CD1c-positive myeloid dendritic cell (primary cell): ENCODE results near the gene GFY.
"Not testable (repeated sequence)": the region's sequence is repeated elsewhere in the genome, so short reads cannot be mapped to it uniquely, and the experiment has no call there.

Experiments
- DNase-seq: peaks from one replicate; pipeline ENCODE4 v3.0.0-alpha.2; 2016; ENCODE audit errors: extremely low spot score

Gene GFY

DNA sequence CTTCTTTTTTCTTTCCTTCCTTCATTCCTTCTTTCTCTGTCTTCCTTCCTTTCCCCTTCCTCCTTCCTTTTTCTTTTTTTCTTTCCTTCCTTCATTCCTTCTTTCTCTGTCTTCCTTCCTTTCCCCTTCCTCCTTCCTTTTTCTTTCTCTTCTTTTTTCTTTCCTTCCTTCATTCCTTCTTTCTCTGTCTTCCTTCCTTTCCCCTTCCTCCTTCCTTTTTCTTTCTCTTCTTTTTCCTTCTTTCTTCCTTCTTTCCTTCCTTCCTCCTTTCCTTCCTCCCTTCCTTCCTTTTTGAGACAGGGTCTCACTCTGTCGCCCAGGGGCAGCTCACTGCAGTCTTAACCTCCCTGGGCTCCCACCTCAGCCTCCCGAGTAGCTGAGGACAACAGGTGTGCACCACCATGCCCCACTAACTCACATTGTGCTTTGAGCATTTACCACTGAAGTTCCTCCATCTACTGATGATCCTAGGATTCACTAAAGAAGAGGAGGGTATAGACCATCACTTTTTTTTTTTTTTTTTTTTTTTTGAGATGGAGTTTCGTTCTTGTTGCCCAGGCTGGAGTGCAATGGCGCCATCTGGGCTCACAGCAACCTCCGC lies 19.0 kb downstream of the GFY start:
- DNase-seq, result not testable (repeated sequence)

DNA sequence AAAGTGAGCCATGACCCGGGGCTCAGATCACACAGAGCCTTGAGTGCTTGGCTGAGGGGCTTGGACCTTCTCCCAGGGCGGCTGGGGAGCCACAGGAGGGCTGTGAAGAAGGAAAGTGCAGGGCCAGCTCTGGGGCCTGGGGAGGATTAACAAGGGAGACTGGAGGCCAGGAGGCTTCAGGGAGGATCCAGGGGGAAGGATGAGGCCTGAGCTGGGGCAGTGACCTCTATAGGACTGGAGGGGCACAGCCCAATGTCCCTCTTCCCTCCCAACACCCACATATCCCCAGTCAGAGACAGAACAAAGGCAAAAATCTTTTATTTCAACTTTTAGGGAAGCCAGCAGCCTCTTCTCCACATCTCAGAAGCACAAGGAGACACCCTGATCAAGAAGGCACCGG lies 20.8 kb downstream of the GFY start:
- DNase-seq, result no peak

DNA sequence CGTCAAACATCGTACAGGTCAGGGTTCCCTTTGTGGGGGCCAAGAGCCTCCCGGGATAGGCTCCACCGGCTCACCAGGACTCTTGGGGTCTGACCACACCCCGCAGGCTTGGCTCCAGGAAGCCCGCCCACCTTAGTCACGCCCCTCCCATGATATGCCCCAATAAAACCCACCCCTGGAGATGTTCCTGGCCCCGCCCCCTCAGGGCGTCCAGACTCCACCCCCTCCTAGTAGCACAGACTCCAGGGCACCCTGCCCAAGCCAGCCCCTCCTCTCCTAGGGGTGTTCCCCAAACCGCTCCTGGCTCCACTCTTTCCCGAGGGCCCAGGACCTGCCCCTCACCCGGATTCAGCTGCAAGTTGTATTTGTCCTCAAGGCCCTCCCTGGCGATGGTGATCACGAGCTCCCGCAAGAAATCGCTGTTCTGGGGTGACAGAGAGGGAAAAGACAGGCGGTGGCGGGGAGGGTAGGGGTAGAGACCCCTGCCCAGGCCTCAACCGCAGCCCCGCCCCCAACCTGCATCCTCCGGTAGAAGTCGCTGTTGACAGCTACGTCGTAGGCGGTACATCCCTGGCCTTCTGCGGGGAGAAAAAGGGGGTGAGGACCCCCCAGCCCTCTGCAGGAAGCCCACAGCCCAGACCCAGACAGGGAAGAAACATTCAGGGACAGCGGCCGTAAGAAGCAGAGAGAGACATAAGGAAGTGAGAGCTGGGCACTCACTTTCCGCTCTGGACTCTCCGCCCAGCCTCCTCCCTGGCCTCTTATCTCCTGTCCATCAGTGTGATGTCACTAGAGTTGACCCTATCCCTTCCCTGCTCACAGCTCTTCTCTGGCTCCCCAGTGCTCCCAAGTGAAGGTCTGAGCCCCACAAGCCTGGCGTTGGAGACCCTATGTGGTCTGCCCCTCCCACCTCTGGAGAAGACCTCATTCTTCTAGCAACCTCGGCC lies 22.6 kb downstream of the GFY start:
- no peak for DNase-seq

DNA sequence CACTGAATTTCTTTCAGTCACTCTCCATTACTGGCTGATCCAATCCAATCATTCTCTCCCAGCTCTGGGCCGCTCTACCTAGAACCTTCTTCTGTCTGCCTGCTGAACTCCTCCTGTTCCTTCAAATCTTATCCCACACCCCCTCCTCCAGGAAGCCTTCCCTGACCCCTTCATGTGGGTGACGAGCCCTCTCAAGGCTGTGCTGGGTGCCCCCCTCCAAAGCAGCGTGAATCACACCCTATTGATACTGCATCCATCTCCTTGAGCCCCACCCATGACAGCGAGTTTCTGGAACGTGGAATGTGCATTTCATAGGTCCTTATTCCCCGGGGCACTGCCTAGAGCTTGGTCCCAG lies 23.2 kb downstream of the GFY start:
- DNase-seq, result no peak

DNA sequence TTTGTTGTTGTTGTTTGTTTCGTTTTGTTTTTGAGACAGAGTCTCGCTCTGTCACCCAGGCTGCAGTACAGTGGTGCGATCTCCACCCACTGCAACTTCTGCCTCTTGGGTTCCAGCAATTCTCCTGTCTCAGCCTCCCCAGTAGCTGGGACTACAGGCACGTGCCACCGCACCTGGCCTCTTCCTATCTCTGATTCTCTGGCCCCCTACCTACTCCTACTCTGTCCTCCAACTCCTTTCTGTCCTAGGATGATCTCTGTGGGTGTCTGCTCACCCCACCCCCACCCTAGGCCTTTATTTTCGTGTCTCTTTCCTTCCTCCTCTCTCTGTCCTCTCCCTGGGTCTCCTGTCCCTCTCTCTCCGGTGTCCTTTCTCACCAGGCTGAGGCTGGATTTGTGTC lies 25.2 kb downstream of the GFY start:
- no peak for DNase-seq

DNA sequence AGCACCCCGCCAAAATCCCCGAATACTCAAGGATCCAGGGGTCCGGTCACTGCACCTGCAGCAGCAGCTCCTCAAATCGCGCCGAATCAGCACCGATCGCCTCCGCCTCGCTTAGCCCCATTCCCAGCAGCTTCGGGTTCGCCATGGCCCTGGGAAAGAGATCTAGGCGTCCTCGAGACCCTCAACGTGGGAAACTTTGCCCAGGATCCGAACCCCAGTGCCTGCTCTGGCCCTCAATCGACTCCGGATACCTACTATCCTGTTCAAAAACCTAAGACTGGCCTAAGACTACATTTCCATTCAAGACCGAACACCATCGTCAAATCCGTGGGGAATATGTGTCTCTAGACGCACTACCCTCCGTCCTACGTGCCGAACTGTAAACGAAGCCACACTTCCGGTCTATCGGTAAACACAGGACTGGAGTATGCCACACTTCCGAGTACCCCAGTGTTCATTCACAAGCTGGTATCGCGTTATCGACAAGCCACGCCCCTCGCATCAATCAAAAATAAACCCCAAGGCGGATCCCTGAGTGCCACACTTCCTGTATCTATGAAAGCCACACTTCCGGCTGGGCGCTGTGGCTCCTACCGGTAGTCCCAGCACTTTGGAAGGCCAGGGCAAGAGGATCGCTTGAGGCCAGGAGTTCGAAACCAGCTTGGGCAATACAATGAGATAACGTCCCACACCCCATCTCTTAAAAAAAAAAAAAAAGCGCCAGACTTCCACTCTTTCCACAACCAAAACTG lies 26.4 kb downstream of the GFY start, which contains the start of gene PIH1D1:
PIH1D1 (minus strand) TSS at position 385 of the 752 bp plus-strand sequence; CDS start at position 145, 240 bp downstream.
- peak; percentile 99 for DNase-seq

DNA sequence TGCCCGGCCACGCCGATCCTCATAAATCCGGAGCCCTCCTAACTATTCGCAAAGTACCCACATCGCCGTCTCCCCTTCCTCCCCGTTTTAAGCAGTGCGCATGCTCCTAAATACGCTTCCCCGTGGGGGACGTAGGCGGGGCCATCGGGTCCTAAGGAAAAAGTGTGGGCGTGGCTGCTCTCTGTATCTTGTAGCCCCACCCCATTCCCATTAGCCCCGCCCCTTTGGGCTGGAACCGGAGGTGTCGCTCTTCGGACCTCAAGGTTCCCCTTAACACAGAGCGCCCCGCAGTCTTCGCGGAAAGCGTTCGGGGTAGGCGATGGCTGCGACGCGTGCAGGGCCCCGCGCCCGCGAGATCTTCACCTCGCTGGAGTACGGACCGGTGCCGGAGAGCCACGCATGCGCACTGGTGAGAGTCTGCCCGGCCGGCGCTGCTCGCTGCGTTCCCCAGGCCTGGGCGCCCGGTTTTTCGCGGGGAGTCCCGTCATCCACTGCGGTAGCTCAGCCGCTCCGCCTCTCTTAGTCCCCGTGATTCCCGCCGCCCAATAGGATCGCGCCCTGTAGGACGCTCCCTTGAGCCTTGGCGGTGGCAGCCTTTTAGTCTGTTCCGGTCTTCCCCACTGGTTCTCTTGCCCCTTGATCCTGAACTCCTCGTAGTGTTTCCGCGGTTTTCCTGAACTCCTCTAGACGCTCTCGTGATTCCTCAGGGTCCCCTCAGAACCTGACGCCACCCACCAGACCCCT lies 28.0 kb downstream of the GFY start, which contains the start of gene ALDH16A1:
ALDH16A1 (plus strand) TSS at position 213 of the 744 bp plus-strand sequence; CDS start at position 320, 107 bp downstream.
- peak; percentile 99 for DNase-seq

DNA sequence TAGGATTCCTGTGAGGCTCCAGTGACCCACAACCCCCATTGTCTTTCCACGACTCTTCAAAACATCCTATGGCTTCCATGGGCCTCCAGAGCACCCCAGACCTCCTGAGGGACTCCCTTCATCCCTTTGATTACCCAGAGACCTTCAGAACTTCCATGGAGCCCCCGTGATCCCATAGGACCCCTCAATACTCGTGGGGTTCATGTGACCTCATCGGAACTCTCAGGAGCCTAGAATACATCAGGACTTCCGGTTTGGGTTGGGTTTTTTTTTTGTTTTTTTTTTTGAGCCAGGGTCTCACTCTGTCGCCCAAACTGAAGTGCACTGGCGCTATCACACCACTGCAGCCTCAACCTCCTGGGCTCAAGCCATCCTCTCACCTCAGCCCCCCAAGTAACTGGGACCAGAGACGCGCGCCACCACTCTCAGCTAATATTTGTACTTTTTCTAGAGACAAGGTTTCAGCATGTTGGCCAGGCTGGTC lies 28.6 kb downstream of the GFY start:
- DNase-seq, result peak; percentile 13

DNA sequence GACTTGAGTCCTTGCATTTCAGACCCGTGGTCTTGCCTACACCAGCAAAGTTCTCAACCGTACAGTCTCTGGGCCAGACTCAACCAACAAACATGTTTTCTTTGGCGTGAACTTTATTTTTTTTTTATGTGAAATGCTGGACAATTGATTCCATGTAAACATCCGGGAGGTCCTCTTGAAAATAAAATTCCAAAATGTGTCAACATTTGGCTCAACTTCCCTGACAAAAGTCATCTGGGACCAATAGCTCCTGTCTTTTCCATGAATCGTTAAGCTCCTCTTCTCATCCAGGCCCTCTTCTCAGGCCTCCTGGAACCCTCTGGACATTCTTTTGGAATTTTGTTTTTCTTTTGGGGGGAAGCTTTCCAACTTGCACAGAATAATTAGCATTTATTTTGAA lies 30.6 kb downstream of the GFY start:
- no peak for DNase-seq

DNA sequence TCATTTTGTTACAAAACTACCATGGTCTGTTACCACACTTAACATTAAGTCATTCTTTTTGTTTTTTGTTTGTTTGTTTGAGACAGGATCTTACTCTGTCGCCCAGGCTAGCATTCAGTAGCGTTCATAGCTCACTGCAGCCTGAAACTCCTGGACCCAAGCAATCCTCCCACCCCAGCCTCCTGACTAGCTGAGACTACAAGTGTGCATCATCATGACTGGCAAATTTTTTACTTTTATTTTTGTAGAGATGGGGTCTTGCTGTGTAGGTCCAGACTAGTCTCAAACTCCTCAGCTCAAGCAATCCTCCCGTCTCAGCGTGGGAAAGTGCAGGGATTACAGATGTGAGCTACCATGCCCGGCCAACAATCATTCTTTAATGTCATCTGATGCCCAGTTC lies 31.1 kb downstream of the GFY start:
- no peak for DNase-seq

DNA sequence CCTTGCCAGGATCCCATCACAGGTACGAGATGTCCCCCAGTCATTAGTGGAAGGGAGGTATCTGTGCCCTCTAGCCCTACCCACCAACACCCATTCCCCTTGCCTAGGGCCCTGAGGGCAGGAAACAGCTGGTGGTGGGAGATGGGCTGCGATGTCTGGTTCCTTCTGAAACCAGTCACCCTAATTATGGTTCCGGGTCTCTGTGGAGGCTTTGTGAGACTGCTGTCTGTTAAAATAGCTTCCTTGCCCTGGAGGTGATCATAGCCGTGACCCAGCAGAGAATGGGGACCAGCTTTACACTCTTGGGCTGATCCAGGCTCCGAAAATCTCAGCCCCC lies 33.3 kb downstream of the GFY start:
- no peak for DNase-seq

DNA sequence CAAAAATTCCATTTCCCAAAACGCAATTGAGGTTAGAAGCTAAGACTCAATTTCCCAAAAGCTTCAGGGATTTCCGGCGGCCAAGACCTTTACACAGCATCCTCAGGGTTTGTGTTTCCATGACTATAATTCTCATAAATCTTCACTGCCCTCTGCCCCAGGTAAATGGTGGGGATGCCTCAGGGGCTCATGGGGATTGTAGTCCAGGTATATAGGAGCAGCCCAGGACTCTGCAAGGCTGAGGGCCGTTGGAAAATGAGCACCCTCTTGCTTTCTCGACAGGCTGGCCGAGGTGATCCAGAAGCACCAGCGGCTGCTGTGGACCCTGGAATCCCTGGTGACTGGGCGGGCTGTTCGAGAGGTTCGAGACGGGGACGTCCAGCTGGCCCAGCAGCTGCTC lies 34.2 kb downstream of the GFY start:
- no peak for DNase-seq

DNA sequence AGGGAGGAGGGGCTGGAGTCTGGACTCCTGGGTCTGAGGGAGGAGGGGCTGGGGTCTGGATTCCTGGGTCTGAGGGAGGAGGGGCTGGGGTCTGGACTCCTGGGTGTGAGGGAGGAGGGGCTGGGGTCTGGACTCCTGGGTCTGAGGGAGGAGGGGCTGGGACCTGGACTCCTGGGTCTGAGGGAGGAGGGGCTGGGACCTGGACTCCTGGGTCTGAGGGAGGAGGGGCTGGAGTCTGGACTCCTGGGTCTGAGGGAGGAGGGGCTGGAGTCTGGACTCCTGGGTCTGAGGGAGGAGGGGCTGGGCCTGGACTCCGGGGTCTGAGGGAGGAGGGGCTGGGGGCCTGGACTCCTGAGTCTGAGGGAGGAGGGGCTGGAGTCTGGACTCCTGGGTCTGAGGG lies 35.9 kb downstream of the GFY start:
- DNase-seq, result not testable (repeated sequence)

DNA sequence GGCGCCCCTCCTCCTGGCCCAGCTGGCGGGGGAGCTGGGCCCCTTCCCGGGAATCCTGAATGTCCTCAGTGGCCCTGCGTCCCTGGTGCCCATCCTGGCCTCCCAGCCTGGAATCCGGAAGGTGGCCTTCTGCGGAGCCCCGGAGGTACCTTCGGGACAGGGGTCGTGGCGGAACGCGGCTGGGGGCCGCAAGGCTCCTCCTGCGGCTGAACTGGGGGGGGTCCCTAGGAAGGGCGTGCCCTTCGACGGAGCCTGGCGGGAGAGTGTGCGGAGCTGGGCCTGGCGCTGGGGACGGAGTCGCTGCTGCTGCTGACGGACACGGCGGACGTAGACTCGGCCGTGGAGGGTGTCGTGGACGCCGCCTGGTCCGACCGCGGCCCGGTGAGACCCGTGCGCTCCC lies 36.5 kb downstream of the GFY start:
- DNase-seq, result no peak

DNA sequence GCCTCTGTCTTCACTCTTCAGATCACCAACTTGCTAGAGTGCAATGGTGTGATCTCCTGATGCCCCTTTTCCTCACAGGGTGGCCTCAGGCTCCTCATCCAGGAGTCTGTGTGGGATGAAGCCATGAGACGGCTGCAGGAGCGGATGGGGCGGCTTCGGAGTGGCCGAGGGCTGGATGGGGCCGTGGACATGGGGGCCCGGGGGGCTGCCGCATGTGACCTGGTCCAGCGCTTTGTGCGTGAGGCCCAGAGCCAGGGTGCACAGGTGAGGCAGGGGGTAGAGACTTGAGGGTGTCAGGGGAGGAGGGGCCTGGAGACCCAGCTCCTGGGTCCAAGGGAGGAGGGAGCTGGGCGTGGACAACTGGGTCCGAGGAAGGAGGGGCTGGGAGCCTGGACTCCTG lies 37.3 kb downstream of the GFY start:
- no peak for DNase-seq

DNA sequence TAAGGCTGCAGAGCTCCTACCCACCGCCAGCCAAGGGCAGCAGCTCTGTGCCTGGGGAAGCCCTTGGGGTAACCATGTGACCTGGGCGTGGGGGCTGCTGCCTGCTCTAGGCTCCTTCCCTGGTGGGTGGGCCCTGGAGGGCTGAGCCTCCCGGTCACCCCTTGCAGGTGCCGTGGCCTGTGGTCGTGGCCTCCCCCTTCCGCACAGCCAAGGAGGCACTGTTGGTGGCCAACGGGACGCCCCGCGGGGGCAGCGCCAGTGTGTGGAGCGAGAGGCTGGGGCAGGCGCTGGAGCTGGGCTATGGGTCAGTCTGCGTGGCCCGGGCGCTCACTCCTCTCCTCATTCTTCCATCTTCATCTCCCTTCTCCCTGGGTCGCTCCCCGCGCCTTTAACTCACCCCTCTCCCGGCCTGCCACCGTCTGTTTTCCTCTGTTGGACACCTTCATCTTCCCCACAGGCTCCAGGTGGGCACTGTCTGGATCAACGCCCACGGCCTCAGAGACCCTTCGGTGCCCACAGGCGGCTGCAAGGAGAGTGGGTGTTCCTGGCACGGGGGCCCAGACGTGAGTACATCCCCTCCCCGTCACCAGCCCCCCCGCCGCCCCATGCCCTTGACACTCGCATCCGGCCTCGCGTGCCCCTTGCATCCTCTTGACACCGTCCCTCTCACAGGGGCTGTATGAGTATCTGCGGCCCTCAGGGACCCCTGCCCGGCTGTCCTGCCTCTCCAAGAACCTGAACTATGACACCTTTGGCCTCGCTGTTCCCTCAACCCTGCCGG lies 39.0 kb downstream of the GFY start:
- no peak for DNase-seq

DNA sequence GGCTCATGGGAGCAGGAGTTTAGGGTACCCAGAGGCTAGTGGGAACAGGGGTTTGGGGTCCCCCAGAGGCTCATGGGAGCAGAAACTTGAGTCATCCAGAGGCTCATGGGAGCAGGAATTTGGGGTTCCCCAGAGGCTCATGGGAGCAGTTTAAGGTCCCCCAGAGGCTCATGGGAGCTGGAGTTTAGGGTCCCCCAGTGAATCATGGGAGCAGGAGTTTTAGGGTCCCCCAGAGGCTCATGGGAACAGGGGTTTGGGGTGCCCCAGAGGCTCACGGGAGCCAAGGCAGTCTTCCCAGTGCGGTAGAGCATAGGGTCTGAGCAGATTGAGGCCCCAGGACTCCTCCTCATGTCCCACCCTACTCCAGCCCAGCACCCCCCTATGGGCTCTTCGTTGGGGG lies 40.2 kb downstream of the GFY start:
- DNase-seq, result no peak

DNA sequence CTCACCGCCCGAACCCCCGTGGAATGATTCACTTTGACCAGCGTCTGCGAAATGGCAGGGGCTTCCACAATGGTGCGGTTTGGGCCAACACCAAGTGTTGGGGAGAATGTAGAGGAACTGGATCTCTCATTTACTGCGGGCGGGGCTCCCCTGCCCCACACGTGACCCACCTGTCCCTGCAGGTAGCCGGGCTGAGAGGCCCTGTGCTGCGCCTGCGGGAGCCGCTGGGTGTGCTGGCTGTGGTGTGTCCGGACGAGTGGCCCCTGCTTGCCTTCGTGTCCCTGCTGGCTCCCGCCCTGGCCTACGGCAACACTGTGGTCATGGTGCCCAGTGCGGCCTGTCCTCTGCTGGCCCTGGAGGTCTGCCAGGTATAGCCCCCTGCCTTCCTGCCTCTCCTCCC lies 43.0 kb downstream of the GFY start:
- no peak for DNase-seq

DNA sequence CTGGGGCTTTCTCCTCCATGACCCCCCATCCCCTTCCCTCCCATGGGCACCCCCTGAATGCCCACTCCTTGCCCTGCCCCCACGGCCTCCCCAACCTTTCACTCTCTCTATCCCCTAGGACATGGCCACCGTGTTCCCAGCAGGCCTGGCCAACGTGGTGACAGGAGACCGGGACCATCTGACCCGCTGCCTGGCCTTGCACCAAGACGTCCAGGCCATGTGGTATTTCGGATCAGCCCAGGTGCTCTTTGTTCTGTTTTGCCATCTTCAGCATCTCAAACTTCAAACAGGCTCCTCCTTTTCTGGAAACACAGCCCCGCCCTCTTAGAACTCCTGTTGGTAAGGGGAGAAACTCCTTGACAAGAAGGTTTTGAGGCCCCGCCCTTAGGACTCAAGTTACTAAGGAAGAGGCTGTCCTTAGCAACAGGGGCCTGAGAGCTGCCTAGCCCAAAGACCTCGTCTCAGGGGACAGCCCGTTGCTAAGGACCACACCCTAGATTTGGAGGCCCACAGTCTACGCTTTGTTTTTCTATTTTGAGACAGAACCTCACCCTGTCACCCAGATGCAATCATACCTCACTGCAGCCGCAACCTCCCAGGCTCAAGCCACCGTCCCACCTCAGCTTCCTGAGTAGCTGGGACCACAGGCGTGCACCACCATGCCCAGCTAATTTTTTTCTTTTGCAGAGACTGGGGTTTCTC lies 43.7 kb downstream of the GFY start:
- DNase-seq, result peak; percentile 78
